Peyer's patch (tissue), 4 donors: ENCODE data around the gene MAP2K1. TPM values are rescaled to one million over a fixed set of nuclear protein-coding genes. Genes with fewer than 3 reads are reported as not detected.

ENCODE experiments used
- DNase-seq, 3 donors: peaks; one replicate each; pipeline ENCODE4 v3.0.0-alpha.2; 2017 to 2019
- H3K27ac ChIP-seq, 4 donors: fragments of 200-600 bp; sonication (generic); one replicate each; pipeline ENCODE4 v1.5.1; 2016 to 2019
- H3K27me3 ChIP-seq, 2 donors: fragments of 200-600 bp; sonication (generic); one replicate each; pipeline ENCODE4 v1.5.1; 2019
- H3K36me3 ChIP-seq, 3 donors: fragments of 200-600 bp; sonication (generic); one replicate each; pipeline ENCODE4 v1.5.1; 2016 to 2019
- H3K4me1 ChIP-seq, 4 donors: fragments of 200-600 bp; sonication (generic); one replicate each; pipeline ENCODE4 v1.5.1; 2016 to 2019
- H3K4me3 ChIP-seq, 4 donors: fragments of 200-600 bp; sonication (generic); 1 replicate in 3 of 4; 2 replicates in 1 of 4; pipeline ENCODE4 v1.5.1; 2016 to 2019; ENCODE audit warnings: mild to moderate bottlenecking in 1 of 4
- H3K9me3 ChIP-seq, 4 donors: fragments of 200-600 bp; sonication (generic); one replicate each; pipeline ENCODE4 v1.5.1; 2016 to 2019; ENCODE audit warnings: mild to moderate bottlenecking in 1 of 4
- CTCF ChIP-seq, 6 experiments: fragments of 450-650 bp in 4 of 6; fragments of 200-600 bp in 2 of 6; sonication (generic) in 1 of 6; IDR thresholded peaks; one replicate each; pipeline ENCODE4 v1.5.1; 2017 to 2019; ENCODE audit warnings: antibody characterized with exemption in 6 of 6, mild to moderate bottlenecking in 3 of 6, moderate library complexity in 1 of 6
- POLR2A ChIP-seq, 2 donors: fragments of 450-650 bp; IDR thresholded peaks; one replicate each; pipeline ENCODE4 v1.5.1; 2017; ENCODE audit warnings: antibody characterized with exemption in 2 of 2, mild to moderate bottlenecking in 2 of 2, moderate library complexity in 2 of 2
- small RNA-seq, 2 donors: library from RNA; depleted of rRNA; stranded (forward); fragments of <200 nt; gene quantifications; one replicate each; pipeline ENCODE3, GENCODE V24; 2016
- total RNA-seq, 4 donors: library from RNA; depleted of rRNA; stranded (reverse); fragments of >200 nt; gene quantifications; one replicate each; pipeline ENCODE4 v1.1.0, GENCODE V29; 2016

MAP2K1 gene
- total RNA-seq, 4 donors from 2014 or later = 12.7 to 47.9 (median 27.7) TPM

GRCh38 chr15:66524838-66525237, 138.1 kb downstream of the MAP2K1 start:
- H3K4me1 ChIP-seq = no peaks in the 10 kb centered on the region
- peaks cover 0 to 27% (median 0%) of the 10 kb centered on the region in 3 donors for H3K36me3 ChIP-seq
- no peak overlapping the region for H3K27ac ChIP-seq
- no peaks in the 10 kb centered on the region for H3K27me3 ChIP-seq
- TF ChIP-seq POLR2A (IDR thresholded peaks at IDR 0.05) (no peak), CTCF (IDR thresholded peaks at IDR 0.05) (no peak)
- no peak for DNase-seq
- no peak overlapping the region for H3K4me3 ChIP-seq
- no peaks in the 10 kb centered on the region for H3K9me3 ChIP-seq

- Histone ChIP-seq H3K27ac (no peak overlapping the region), H3K36me3 (peaks cover 0 to 2% (median 0%) of the 10 kb centered on the region in 3 donors), H3K27me3 (no peaks in the 10 kb centered on the region), H3K9me3 (no peaks in the 10 kb centered on the region), H3K4me3 (no peak overlapping the region), H3K4me1 (no peaks in the 10 kb centered on the region)
- TF ChIP-seq CTCF (IDR thresholded peaks at IDR 0.05) (no peak), POLR2A (IDR thresholded peaks at IDR 0.05) (no peak)
- no peak for DNase-seq
Measured at GRCh38 chr15:66535056-66535455, 148.3 kb downstream of the MAP2K1 start.

Small RNA genes within 50 kb of the gene (small RNA-seq; reads per million reads assigned to genes)
- gene ATP5MFP6 = 0 reads per million in 2 donors
- 0 reads per million in 2 donors for gene MIR4512
- 0 reads per million in 2 donors for gene RF00019
- gene RF01159 = 0 reads per million in 2 donors
- 2.8 to 10.3 reads per million in 2 donors for gene SCARNA14
- gene SNORD16 = 0 reads per million in 2 donors
- gene SNORD18A = 0 reads per million in 2 donors
- gene SNORD18B = 0 reads per million in 2 donors
- gene SNORD18C = 0 reads per million in 2 donors

Other genes with a start within 250 kb of the MAP2K1 start
- gene MEGF11, start 133.2 kb upstream of the MAP2K1 start, total RNA-seq = not detected
- gene DIS3L, start 93.3 kb upstream of the MAP2K1 start, total RNA-seq = 10 to 100 TPM; 10.9 to 44.6 (median 30.0) TPM
- 10 to 100 TPM in 1 of 4 donors, 1 to 10 TPM in 3; 2.6 to 10.6 (median 6.8) TPM for gene TIPIN, start 30.2 kb upstream of the MAP2K1 start, total RNA-seq
- 10 to 100 TPM; 12.2 to 26.4 (median 20.4) TPM for gene SNAPC5, start 110.8 kb downstream of the MAP2K1 start, total RNA-seq
- gene RPL4, start 117.9 kb downstream of the MAP2K1 start, total RNA-seq = 1,000 to 10,000 TPM in 2 of 4 donors, 100 to 1,000 TPM in 2; 638 to 1,911 (median 945) TPM
- 10 to 100 TPM in 1 of 4 donors, 1 to 10 TPM in 3; 3.6 to 11.2 (median 6.7) TPM for gene ZWILCH, start 118.4 kb downstream of the MAP2K1 start, total RNA-seq
- not detected for gene LCTL, start 179.1 kb downstream of the MAP2K1 start, total RNA-seq